Measurements from ENCODE around the gene CPSF7. TPM values are rescaled to one million over a fixed set of nuclear protein-coding genes. Genes with fewer than 3 reads are reported as not detected.

Gene CPSF7
- total RNA-seq, 1 experiment from 2014 or later: 99.9 TPM

DNA sequence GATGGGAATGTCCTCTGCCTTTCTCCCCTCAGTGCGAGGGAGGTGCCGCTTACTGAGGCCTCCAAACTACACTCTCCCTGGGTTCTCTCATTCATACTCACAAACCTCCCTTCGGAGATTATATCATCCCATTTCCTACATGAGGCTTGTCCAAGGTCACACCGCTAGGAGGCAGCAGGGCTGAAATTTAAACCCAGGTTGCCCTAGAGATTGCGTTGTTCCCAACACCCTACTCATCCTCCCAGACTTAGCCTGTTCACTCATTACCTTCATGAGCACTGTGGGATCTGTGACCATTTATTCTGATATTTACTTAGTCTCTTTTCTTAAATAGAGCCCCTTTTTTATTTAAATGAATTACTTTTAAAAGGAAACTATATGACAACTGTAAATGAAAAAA, 31.2 kb upstream of the CPSF7 start:
- BruUV-seq (replicated peaks): no TSS peak
- POLR2A ChIA-PET: no interaction called here
- Mint-ChIP-seq H3K4me1 (ENCODE audit: insufficient read depth, unreplicated experiment) (no peaks in the 10 kb centered on the region), H3K27ac (ENCODE audit: low read depth, unreplicated experiment) (no peak overlapping the region), H3K4me3 (ENCODE audit: unreplicated experiment) (no peak overlapping the region), H3K27me3 (ENCODE audit: insufficient read depth, unreplicated experiment) (no peaks in the 10 kb centered on the region), H3K36me3 (ENCODE audit: insufficient read depth, unreplicated experiment) (peaks cover 14% of the 10 kb centered on the region), H3K9me3 (ENCODE audit: unreplicated experiment) (no peaks in the 10 kb centered on the region)
- TF ChIP-seq, protein P1, sequence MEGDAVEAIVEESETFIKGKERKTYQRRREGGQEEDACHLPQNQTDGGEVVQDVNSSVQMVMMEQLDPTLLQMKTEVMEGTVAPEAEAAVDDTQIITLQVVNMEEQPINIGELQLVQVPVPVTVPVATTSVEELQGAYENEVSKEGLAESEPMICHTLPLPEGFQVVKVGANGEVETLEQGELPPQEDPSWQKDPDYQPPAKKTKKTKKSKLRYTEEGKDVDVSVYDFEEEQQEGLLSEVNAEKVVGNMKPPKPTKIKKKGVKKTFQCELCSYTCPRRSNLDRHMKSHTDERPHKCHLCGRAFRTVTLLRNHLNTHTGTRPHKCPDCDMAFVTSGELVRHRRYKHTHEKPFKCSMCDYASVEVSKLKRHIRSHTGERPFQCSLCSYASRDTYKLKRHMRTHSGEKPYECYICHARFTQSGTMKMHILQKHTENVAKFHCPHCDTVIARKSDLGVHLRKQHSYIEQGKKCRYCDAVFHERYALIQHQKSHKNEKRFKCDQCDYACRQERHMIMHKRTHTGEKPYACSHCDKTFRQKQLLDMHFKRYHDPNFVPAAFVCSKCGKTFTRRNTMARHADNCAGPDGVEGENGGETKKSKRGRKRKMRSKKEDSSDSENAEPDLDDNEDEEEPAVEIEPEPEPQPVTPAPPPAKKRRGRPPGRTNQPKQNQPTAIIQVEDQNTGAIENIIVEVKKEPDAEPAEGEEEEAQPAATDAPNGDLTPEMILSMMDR (IDR thresholded peaks at IDR 0.05; ENCODE audit: unreplicated experiment): no peak
- no peak for DNase-seq (ENCODE audit: unreplicated experiment)
- CTCF ChIA-PET: interaction anchor here (0.5 to 3.0 kb wide), 8 partner anchors 15 to 245 kb away, joined by 3 to 15 read pairs (median 4); no protein-coding TSS in a partner anchor
- intact Hi-C loops (cut with micrococcal nuclease): no loop called here

DNA sequence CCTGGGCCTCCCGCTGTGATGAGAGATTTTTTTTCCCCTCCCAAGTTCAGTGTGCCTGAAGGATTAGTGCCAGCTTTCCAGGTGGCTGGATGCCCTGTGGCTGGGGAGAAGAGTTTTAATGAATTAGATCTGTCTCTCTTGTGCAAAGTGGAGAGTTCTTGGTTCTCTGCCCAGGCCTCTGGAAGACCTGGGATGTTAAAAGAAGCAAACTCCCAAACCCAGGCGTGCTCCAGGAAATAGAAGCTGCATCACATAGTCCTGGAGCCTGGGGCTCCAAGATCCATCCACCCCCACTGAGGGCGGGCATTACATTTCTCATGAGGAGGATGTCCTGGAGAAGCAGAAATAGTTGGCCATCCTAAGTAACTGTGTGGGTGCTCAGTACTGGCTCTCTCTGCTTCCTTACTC, 30.7 kb upstream of the CPSF7 start:
- Mint-ChIP-seq H3K36me3 (ENCODE audit: insufficient read depth, unreplicated experiment) (peaks cover 14% of the 10 kb centered on the region), H3K4me3 (ENCODE audit: unreplicated experiment) (no peak overlapping the region), H3K9me3 (ENCODE audit: unreplicated experiment) (no peaks in the 10 kb centered on the region), H3K27me3 (ENCODE audit: insufficient read depth, unreplicated experiment) (no peaks in the 10 kb centered on the region), H3K27ac (ENCODE audit: low read depth, unreplicated experiment) (no peak overlapping the region), H3K4me1 (ENCODE audit: insufficient read depth, unreplicated experiment) (no peaks in the 10 kb centered on the region)
- TF ChIP-seq, protein P1 (IDR thresholded peaks at IDR 0.05; ENCODE audit: unreplicated experiment): no peak
- CTCF ChIA-PET: interaction anchor here (0.6 to 3.0 kb wide), 5 partner anchors 14 to 124 kb away, joined by 3 to 15 read pairs (median 4); no protein-coding TSS in a partner anchor
- BruUV-seq (replicated peaks): no TSS peak
- POLR2A ChIA-PET: no interaction called here
- intact Hi-C loops (cut with micrococcal nuclease): no loop called here
- DNase-seq (ENCODE audit: unreplicated experiment): no peak

DNA sequence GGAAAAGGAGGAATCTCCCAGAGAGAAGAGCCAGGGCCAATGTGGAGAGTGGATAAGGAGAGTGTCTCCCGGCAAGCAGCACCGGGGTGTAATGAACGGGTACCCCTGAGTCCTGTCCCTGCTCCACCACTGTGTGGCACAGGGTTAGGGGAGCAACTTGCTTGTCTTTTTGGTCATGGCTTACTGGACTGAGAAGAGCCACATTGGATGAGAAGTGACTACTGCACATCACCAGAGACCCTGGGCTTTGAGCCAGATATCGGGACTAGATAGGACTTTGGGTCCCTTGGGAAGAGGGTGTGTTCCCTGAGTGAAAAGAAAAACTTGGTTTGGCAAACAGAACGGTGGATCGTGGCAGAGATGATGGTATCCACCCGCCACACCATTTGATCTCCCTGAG, 24.7 kb upstream of the CPSF7 start:
- ChIA-PET CTCF (interaction anchor here (0.6 to 1.2 kb wide), 5 partner anchors 8 to 920 kb away, joined by 3 to 7 read pairs (median 3); no protein-coding TSS in a partner anchor), POLR2A (no interaction called here)
- no peak overlapping the region for H3K27ac Mint-ChIP-seq (ENCODE audit: low read depth, unreplicated experiment)
- intact Hi-C loops (cut with micrococcal nuclease): no loop called here
- H3K27me3 Mint-ChIP-seq (ENCODE audit: insufficient read depth, unreplicated experiment): no peaks in the 10 kb centered on the region
- peaks cover 18% of the 10 kb centered on the region for H3K36me3 Mint-ChIP-seq (ENCODE audit: insufficient read depth, unreplicated experiment)
- H3K9me3 Mint-ChIP-seq (ENCODE audit: unreplicated experiment): no peaks in the 10 kb centered on the region
- no peak overlapping the region for H3K4me3 Mint-ChIP-seq (ENCODE audit: unreplicated experiment)
- BruUV-seq (replicated peaks): no TSS peak
- TF ChIP-seq, protein P1 (IDR thresholded peaks at IDR 0.05; ENCODE audit: unreplicated experiment): no peak
- H3K4me1 Mint-ChIP-seq (ENCODE audit: insufficient read depth, unreplicated experiment): no peaks in the 10 kb centered on the region
- no peak for DNase-seq (ENCODE audit: unreplicated experiment)

DNA sequence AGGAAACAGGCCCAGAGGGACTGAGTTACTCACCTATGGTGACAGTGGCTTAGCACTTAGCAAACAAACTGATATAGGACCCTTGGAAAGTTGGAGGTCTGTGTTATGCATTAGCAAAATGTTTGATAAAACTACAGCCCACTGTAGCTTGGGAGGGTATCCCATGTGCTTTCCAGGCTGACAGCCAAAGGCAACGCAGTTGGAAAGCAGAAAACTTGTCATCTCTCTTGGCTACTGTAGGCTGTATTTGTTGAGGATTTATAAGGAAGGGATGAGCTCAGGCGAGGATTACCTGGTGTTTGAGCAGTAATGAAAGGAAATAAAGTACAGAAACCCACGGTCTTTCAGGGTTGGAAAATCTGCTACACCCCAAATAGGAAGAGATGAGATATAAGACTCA, 23.9 kb upstream of the CPSF7 start:
- no TSS peak for BruUV-seq (replicated peaks)
- H3K27ac Mint-ChIP-seq (ENCODE audit: low read depth, unreplicated experiment): no peak overlapping the region
- H3K27me3 Mint-ChIP-seq (ENCODE audit: insufficient read depth, unreplicated experiment): no peaks in the 10 kb centered on the region
- no peak overlapping the region for H3K4me3 Mint-ChIP-seq (ENCODE audit: unreplicated experiment)
- no peaks in the 10 kb centered on the region for H3K4me1 Mint-ChIP-seq (ENCODE audit: insufficient read depth, unreplicated experiment)
- H3K9me3 Mint-ChIP-seq (ENCODE audit: unreplicated experiment): no peaks in the 10 kb centered on the region
- intact Hi-C loops (cut with micrococcal nuclease): no loop called here
- TF ChIP-seq, protein P1 (IDR thresholded peaks at IDR 0.05; ENCODE audit: unreplicated experiment): no peak
- DNase-seq (ENCODE audit: unreplicated experiment): no peak
- ChIA-PET CTCF (interaction anchor here (1.0 to 2.4 kb wide), 5 partner anchors 7 to 185 kb away, joined by 3 to 15 read pairs (median 5); no protein-coding TSS in a partner anchor), POLR2A (interaction anchor here (0.6 to 0.8 kb wide), 4 partner anchors 8 to 163 kb away, joined by 3 to 4 read pairs (median 3); no protein-coding TSS in a partner anchor)
- peaks cover 21% of the 10 kb centered on the region for H3K36me3 Mint-ChIP-seq (ENCODE audit: insufficient read depth, unreplicated experiment)
